ENCODE data around the gene NEK11. TPM values are rescaled to one million over a fixed set of nuclear protein-coding genes. Genes with fewer than 3 reads are reported as not detected.

NEK11 gene
- total RNA-seq, 1 experiment from 2014 or later, result 9.5 TPM

GRCh38 chr3:131348911-131349310 lies 322.2 kb downstream of the NEK11 start:
- DNase-seq (ENCODE audit: low read depth, low spot score), result no peak
- CTCF ChIA-PET, result no interaction called here
- H3K27me3 ChIP-seq (ENCODE audit: control insufficient read depth, insufficient read depth, low read length), result no peaks in the 10 kb centered on the region
- H3K27ac ChIP-seq (ENCODE audit: low read length), result no peak overlapping the region
- BruUV-seq (replicated peaks), result no TSS peak
- TF ChIP-seq CTCF (IDR thresholded peaks at IDR 0.05), result no peak
- no peak for TF ChIP-seq POLR2AphosphoS5 (IDR thresholded peaks at IDR 0.05; ENCODE audit: low read depth, low read length)
- TF ChIP-seq SIN3A (IDR thresholded peaks at IDR 0.05; ENCODE audit: borderline replicate concordance, insufficient read depth, low read depth, low read length), result no peak
- TF ChIP-seq, protein P1, sequence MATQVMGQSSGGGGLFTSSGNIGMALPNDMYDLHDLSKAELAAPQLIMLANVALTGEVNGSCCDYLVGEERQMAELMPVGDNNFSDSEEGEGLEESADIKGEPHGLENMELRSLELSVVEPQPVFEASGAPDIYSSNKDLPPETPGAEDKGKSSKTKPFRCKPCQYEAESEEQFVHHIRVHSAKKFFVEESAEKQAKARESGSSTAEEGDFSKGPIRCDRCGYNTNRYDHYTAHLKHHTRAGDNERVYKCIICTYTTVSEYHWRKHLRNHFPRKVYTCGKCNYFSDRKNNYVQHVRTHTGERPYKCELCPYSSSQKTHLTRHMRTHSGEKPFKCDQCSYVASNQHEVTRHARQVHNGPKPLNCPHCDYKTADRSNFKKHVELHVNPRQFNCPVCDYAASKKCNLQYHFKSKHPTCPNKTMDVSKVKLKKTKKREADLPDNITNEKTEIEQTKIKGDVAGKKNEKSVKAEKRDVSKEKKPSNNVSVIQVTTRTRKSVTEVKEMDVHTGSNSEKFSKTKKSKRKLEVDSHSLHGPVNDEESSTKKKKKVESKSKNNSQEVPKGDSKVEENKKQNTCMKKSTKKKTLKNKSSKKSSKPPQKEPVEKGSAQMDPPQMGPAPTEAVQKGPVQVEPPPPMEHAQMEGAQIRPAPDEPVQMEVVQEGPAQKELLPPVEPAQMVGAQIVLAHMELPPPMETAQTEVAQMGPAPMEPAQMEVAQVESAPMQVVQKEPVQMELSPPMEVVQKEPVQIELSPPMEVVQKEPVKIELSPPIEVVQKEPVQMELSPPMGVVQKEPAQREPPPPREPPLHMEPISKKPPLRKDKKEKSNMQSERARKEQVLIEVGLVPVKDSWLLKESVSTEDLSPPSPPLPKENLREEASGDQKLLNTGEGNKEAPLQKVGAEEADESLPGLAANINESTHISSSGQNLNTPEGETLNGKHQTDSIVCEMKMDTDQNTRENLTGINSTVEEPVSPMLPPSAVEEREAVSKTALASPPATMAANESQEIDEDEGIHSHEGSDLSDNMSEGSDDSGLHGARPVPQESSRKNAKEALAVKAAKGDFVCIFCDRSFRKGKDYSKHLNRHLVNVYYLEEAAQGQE (IDR thresholded peaks at IDR 0.05; ENCODE audit: insufficient read depth in 1 of 2, low read depth in 2 of 2, low read length in 1 of 2), result no peak
- TF ChIP-seq TCF7L2 (IDR thresholded peaks at IDR 0.05; ENCODE audit: low read depth, low read length), result no peak
- in situ Hi-C loops (cut with HindIII; ENCODE audit: low pct_unique_long_range_greater_than_20kb, low sequenced_read_pairs), result no loop called here
- POLR2A ChIA-PET, result no interaction called here
- intact Hi-C loops (cut with micrococcal nuclease; ENCODE audit: unreplicated experiment), result no loop called here
- no peaks in the 10 kb centered on the region for H3K36me3 ChIP-seq (ENCODE audit: control insufficient read depth, insufficient read depth, low read length)
- no peak overlapping the region for H3K4me3 ChIP-seq (ENCODE audit: low read depth in 2 of 2, low read length in 2 of 2)
- ATAC-seq, result no peak
- H3K4me1 ChIP-seq (ENCODE audit: control insufficient read depth, insufficient read depth, low read length), result no peaks in the 10 kb centered on the region; the same call in 1 of the 2 replicates
- no peaks in the 10 kb centered on the region for H3K9me3 ChIP-seq (ENCODE audit: control insufficient read depth, insufficient read depth, low read depth, low read length)

GRCh38 chr3:131349454-131349853 lies 322.8 kb downstream of the NEK11 start:
- intact Hi-C loops (cut with micrococcal nuclease; ENCODE audit: unreplicated experiment) (no loop called here), in situ Hi-C loops (cut with HindIII; ENCODE audit: low pct_unique_long_range_greater_than_20kb, low sequenced_read_pairs) (no loop called here)
- POLR2A ChIA-PET, result no interaction called here
- no peak overlapping the region for H3K27ac ChIP-seq (ENCODE audit: low read length)
- DNase-seq (ENCODE audit: low read depth, low spot score) (no peak), ATAC-seq (no peak)
- no peaks in the 10 kb centered on the region for H3K9me3 ChIP-seq (ENCODE audit: control insufficient read depth, insufficient read depth, low read depth, low read length)
- CTCF ChIA-PET, result no interaction called here
- H3K4me1 ChIP-seq (ENCODE audit: control insufficient read depth, insufficient read depth, low read length), result no peaks in the 10 kb centered on the region; the same call in 1 of the 2 replicates
- no peaks in the 10 kb centered on the region for H3K36me3 ChIP-seq (ENCODE audit: control insufficient read depth, insufficient read depth, low read length)
- no peak overlapping the region for H3K4me3 ChIP-seq (ENCODE audit: low read depth in 2 of 2, low read length in 2 of 2)
- no TSS peak for BruUV-seq (replicated peaks)
- no peaks in the 10 kb centered on the region for H3K27me3 ChIP-seq (ENCODE audit: control insufficient read depth, insufficient read depth, low read length)
- TF ChIP-seq TCF7L2 (IDR thresholded peaks at IDR 0.05; ENCODE audit: low read depth, low read length), result no peak
- no peak for TF ChIP-seq CTCF (IDR thresholded peaks at IDR 0.05)
- no peak for TF ChIP-seq POLR2AphosphoS5 (IDR thresholded peaks at IDR 0.05; ENCODE audit: low read depth, low read length)
- TF ChIP-seq SIN3A (IDR thresholded peaks at IDR 0.05; ENCODE audit: borderline replicate concordance, insufficient read depth, low read depth, low read length), result no peak

All from Panc1 (cell line).